NCI-H1417 treated with DMSO at 0.1 percent for 48 hours (cell line): Measurements from ENCODE around the gene ZNF646.

Experiments used
- DNase-seq: peaks from one replicate; lab custom pipeline; 2025; lab: John Stamatoyannopoulos, UW

Gene ZNF646

GRCh38 chr16:31130899-31131298, 56.7 kb downstream of the ZNF646 start:
- DNase-seq = no peak

GRCh38 chr16:31131416-31131815, 57.2 kb downstream of the ZNF646 start:
- DNase-seq = no peak

- DNase-seq = no peak
Observed at GRCh38 chr16:31131841-31132271, 57.6 kb downstream of the ZNF646 start.

- DNase-seq = no peak
Observed at GRCh38 chr16:31132303-31132979, 58.2 kb downstream of the ZNF646 start.

GRCh38 chr16:31133046-31133501, 58.9 kb downstream of the ZNF646 start:
- no peak for DNase-seq
